Stimulated activated CD4-positive, alpha-beta T cell treated with anti-CD3 and anti-CD28 coated beads, Interleukin-2, amount 100 ng/mL, for 48 hours (primary cell): Measurements from ENCODE around the gene PSTPIP1.
A peak's percentile ranks its signal among the peaks of the same experiment; 100 is the strongest.

ENCODE experiments used
- DNase-seq, 2 donors: peaks; one replicate each; pipeline ENCODE4 v3.0.0-alpha.2; 2020

PSTPIP1 gene

DNA sequence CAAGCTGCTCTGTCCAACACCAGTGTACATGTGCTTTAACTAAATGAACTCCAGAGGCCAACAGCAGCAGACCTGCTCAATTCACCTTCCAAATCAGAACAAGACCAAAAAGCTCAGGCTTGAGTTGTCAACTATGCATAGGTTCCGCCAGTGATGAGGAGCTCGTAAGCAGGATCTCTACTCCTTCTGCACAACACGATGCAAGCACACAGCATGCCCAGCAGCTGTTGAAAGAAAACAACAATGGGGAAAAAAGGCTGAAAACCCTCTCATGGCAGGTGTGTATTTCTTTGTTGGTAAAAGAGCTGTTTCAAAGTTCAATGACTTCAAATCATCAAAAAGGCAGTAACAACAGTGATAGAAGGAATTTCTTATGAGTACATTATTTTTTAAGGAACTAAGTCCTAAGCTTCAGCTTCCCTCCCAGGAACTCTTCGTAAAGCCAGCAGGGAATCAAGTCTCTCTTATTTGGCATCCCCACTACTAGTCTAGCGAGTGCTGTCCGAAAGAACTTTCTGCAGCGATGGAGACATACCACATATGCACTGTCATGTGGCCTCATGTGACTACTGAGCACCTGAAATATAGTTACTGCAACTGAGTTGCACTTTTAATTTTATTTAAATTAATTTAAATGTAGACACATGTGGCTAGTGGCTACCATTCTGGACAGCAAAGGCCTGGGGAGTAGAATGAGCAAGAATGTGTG is 51.9 kb downstream of the PSTPIP1 start:
- no peak for DNase-seq

DNA sequence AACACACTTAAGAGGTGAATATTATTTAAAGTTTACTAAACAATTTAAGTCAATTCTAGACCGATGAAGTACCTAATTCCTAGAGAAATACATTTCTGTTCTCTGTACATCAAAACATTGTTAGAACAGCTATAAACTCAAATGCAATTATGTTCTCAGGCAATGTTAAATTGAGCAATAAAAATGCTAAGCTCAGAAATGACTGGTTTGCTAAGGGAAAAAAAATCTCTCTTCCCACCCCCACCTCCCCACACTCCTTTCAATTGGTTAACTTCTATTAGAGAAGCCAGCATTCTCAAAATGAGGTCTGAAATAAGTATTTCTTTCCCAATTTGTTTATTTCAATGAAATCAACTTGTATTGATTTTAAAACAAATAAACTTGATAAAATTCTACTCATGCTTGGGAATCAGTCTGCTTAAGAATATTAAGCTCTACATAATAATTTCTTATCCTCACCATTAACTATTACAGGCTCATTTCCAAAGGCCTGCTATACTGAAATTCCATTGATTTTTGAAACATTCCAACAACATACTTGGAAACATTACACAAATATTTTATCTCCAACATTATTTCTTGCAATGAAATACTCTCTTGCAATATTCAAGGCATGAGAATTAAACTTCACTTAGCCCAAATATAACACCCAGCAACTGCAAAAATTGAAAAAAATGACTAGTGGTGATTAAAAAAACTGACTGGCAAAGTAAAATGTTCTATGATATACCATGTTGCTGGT is 53.4 kb downstream of the PSTPIP1 start:
- no peak for DNase-seq

DNA sequence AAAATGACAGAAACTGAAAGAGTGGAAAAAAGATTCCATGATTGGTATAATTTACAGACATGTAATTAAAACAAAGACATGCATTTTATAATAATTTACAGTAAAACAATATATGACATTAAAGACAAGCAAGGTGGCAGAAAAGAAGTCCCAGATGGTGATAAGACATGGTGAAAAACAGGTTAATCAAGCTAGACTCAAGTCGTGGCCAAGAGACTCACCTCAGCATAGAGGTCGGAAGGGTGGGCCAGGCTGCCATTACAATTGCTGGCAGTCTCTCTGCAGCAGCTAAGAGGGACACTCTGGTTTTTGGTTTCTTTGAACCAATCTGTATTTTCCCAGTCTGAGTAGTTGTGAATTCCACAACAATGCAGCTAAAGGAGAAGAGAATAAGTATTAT is 57.6 kb downstream of the PSTPIP1 start:
- no peak for DNase-seq

DNA sequence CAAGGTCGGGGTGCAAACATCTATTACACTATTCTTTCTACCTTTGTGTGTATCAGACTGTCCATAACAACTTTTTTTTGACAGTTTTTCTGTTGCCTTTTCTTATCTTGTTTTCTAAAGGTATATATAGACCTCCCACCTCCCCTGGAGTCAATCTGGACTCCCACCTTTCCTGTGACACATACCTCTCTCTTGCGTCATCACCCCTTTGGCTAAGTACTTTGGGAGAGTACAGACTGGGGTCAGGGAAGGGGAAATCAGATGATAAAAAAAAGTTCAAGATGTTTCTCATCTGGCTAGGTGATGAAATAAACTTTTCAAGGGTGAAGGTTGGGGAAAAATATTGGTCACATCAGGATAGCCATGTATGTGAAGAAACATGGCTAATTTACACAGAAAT is 58.8 kb downstream of the PSTPIP1 start:
- no peak for DNase-seq

DNA sequence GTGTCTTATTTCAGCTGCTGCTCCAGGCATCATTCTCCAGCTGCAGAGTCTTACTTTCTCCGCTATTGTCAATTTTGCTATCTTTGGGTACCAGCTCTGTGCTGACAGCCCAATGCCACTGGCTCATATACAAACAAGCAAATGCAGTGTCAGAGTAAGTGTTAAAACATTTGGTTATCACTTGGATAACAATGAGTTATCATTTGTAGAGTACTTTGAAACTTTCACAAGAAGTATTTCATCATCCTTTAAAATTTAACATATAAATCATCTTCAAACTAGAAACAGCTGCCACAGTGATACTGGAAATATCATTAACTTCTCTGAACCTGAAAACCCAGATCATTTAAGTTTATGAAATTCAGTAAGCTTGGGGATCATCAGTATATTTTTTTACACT is 62.1 kb downstream of the PSTPIP1 start:
- no peak for DNase-seq

DNA sequence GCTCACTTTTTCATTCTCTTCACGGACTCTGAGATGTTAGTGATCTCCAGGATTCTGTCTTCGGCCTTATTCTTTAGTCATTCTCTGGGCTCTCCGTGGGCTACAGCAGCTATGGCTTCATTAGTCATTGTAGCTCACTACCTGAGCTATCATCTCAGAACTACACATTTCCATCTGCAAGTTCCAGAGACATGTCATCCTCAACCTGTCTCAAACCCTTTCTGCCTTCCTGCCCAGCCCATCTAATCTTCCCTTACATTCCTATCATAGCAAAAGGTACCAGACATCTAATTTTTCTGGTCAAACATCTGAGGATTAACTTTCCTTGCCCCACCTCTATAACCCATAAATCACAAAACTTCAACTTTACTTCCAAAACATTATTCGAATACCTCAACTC is 62.8 kb downstream of the PSTPIP1 start:
- DNase-seq, result no peak

DNA sequence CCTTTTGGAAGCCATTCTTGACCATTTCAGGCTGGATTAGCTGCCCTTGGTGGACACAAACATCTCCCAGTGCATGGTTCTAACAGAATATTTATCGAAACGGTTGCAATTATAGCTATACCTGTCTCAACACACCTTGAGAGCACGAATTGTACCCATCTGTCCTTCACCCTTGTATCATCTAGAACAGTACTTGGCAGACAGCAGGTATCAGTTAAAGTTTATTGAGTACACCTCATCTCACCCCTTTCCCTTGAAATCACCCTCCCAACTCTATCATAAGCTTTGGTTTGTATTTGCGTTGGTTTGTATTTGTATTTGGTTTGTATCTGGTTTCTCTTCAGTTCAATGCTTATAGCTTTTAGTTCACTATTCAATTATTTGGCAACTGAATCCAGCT is 63.5 kb downstream of the PSTPIP1 start:
- DNase-seq, result no peak

DNA sequence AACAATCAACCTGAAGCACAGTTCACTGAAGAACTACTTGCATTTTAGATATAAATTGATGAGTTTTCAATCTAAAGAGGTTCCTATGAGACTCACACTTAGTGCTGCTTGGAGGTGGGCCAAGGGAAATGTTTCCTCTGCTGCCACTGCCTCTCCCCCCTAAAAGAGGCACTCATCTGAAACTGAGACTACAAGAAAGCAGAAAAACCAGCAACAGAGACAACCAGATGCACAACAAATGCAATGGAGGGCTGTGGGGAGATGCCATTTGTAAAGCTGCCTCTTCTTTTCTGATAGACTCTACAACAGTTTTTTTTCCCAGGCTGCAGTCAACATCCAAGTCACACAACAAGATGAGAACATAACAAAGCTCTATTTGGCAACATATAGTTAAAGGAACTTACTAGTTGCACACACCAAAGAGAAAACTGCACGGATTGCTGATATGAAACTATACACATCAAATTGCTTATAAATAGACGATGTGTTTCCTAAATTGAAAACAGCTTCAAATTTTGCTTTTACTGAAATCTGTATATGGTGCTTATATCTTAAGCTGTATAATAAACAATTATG is 64.9 kb downstream of the PSTPIP1 start:
- DNase-seq, result no peak

DNA sequence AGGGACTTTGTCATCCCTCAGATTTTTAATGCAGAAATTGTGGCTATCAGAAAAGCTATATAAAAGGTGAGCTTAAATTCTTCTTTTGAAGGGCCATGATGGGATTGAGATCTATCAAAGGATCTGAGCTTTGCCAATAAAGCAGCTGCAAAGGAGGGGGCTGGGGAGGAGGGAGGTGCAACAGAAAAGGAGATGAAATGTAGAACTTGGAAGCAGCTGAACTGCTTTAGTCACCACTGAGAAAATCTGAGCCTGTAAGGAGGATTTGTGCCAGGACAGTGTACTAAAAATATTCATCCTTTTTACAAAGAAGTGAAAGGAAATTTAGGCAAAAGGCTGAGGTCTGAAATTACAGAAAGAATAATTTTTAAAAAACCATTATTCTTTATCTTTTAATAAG is 65.6 kb downstream of the PSTPIP1 start:
- DNase-seq, result no peak

DNA sequence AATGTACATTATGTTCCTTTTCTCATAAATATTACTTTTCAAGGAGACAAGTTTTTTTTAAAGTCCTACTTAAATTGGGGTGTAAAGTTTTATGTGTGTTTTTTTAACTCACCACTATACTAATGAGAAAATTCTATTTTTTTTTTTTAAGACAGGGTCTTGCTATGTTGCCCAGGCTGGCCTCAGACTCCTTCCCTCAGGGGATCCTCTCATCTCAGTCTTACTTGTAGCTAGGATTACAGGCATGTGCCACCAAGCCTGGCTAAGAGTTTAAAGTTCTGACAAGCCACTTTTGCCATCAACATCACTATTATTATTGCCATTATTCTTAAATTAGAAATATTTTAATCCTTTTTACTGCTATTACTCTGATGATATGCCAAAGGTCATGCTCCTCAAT is 68.3 kb downstream of the PSTPIP1 start:
- no peak for DNase-seq

DNA sequence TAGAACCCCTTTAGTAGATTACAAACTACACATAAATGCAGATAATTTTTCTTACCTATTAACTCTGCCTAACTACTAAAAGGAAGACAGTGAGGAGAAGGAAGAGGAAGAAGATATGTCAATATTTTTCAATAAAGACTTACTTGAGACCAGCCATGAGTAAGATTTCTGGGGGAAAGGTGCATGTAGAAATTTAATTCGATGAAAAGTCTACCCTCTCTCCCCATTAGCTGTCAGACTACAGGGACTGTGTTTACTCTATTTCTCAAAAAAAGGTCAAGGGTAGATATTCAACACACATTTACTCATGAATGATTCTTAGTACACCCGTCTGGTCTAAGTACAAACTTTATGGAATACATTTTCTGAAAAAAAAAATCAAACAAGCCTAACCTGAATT is 69.1 kb downstream of the PSTPIP1 start:
- no peak for DNase-seq

DNA sequence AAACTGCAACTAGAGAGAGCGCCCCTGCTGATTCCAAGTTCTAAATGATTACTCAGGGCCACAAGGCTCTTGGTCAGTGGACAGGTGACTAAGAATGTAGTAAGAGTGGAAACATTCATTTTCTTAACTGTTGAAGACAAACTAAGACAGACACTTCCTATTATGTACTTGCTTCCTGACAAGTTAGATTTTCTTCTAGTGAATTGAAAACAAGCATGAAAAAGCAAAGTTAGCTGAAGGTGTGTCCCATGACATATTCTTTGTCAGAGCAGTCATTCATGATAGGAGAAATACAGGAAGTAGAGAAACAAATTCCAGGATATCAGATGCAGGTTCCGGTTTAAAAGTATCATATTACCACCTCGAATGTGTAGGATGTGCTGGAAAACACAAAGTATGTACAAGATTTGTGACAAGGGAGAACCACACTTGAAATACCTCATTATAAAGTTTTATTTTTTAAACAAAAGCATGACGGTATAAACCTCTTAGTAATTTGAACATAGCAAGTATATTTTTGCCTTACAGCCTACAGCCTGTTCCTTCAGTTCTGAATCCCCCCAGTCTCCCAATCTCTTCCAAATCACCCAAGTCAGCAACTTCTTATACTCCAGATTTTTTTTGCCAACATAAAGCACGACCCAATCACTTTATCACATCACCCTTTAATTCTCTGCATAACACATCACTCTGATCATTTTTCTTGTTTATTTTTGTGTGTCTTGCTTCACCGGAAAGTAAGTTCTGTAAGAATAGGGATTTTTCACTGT is 69.8 kb downstream of the PSTPIP1 start:
- DNase-seq, result no peak

DNA sequence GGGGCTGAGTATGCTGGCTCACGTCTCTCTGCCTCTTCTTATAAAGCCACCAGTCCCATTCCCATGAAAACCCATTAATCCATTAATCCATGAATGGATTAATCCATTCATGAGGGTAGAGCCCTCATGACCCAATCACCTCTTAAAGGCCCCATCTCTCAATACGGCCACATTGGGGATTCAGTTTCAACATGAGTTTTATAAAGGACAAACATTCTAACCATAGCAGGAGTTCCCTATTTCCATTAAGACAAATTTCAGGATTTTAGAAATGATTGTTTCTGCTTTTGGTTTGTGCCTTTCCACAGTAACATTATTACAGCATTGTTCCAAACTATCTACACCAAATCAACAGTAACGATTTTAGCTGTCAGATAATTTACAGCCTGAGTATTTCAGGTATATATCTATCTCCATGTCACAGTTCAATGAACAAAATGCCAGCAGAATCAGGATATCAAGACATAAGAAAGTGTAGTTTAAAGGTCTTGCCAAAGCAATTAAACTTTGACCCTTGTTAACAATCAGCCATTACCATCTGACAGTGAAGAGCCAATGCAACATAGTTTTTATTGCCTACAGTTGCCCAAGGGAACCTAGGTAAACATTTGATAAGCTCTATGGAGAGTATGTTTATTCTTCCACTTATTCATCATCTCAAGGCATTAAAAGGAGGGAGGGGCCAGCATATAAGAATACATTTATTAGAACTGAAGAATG is 72.2 kb downstream of the PSTPIP1 start:
- no peak for DNase-seq

DNA sequence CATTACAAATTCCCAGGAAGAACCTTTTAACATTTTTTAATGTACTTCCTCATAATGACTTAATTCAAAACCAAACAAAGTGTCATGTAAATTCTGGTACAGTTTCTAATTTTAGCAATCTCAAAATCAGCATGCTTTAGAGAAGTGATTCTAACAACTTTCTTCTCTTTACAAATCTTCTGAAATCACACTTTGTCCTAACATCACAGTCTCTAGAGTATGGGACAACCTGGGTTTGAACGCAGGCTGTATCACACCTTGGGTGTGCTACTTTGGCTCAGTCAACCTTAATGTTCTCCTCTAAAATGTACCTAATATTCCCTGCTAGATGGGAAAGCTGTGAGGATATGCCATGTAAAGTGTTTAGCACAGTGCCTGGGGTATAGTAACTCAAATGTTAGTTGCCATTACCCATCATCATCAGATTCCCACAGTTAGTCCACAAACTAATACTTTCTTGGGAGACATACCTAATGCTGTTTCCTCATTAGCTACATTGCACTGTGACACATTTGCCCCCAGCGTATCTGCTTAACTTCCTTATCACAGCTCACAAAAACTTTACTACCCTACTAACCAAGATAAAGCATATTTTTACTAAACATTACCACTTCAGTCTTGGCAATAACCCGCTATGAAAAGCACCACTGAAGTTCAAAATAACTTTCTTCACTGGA is 72.9 kb downstream of the PSTPIP1 start:
- no peak for DNase-seq

DNA sequence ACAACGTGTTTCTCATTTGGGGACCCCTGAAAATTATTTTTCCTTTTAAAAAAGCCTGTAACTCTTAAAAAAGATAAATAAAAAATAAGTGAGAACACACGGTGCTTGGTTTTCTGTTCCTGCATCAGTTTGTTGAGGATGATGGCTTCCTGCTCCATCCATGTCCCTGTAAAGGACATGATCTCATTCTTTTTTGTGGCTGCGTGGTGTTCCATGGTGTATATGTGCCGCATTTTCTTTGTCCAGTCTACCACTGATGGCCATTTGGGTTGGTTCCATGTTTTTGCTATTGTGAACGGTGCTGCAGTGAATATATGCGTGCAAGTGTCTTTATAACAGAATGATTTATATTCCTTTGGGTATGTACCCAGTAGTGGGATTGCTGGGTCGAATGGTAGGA is 73.7 kb downstream of the PSTPIP1 start:
- no peak for DNase-seq

DNA sequence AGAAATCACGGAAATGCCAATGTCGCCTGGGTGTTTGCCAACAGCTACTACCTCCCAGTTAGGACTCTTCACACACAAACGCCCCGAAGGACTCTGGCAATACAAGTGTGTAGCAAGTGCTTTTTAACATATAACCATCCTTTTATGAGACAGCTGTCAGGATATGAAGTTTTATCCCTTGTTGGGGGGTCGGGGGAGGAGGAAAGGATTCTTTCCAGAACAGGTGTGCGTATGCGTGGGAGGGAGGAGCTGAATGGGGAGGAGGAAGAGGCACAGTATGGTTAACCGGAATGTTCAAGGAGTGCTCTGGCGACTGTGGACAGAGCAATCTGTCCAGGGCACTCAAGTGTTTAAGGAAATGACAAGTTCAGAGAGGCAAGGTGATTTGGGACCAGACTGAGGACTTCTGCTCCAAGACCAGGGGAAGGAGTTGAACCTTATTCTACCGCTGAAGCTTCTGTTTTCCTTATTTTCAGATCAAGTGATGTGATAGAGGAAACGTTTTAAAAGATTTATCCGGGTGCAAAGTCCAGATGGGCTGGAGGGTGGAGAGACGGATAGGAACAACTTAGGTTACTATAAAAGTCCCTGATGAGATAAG is 74.7 kb downstream of the PSTPIP1 start:
- no peak for DNase-seq

DNA sequence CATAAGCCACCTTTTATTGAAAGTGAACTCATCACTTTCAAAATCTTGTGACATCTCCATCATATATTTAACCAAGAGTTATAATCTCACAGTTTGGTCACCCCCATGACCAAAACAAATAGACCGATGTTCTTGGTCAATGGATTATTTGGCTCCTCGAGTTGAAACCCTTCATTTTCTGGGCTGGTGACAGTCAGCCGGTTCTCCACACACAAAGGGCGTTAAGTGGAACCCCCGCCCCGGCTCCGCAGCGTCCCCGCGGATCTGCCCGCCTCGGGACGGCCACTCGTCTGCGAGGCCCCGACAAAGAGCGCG is 75.2 kb downstream of the PSTPIP1 start:
- no peak for DNase-seq

DNA sequence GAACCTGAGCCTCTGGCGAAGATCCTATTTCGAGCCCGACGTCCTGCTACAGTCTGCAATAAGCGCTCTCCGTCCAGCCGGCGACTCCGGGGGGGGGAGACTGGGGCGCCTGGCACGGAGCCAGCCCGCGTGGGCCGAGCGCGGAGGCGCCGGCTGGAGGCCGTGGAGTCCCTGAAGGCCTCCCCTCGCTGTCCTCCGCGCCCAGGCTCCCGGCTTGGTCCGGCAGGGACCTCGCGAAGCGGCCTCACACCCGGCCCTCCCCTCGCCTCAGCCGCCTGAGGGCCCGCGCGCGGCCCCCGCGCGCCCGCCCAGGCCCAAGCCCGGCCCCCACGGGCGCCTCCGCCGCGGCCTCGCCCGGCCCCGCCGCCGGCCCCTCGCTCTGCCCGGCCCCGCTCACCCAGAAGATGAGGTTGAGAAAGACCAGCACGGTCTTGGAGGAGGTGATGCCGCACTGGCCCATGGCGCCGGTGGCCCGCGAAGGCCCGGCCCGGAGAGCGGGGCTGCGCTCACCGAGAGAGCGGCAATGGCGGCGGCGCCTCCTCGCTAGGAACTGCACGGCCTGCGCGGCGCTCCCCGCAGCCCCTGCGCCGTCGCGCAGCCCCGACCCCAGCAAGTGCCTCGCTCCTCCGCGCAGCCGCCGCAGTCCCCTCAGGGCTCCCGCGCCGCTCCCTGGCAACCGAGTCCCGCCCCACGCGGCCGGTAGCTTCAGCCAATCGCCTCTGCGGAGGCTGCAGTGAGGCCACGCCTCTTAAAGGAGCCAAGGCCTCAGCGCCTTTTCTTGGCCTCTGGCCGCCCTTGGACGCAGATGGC is 75.8 kb downstream of the PSTPIP1 start, which contains the start of gene TSPAN3:
Gene TSPAN3, minus strand, starts transcription at position 615 of the 810 bp plus-strand sequence. Its CDS starts 155 bp downstream, at position 460.
- peak; percentile 86 to 90 for DNase-seq

DNA sequence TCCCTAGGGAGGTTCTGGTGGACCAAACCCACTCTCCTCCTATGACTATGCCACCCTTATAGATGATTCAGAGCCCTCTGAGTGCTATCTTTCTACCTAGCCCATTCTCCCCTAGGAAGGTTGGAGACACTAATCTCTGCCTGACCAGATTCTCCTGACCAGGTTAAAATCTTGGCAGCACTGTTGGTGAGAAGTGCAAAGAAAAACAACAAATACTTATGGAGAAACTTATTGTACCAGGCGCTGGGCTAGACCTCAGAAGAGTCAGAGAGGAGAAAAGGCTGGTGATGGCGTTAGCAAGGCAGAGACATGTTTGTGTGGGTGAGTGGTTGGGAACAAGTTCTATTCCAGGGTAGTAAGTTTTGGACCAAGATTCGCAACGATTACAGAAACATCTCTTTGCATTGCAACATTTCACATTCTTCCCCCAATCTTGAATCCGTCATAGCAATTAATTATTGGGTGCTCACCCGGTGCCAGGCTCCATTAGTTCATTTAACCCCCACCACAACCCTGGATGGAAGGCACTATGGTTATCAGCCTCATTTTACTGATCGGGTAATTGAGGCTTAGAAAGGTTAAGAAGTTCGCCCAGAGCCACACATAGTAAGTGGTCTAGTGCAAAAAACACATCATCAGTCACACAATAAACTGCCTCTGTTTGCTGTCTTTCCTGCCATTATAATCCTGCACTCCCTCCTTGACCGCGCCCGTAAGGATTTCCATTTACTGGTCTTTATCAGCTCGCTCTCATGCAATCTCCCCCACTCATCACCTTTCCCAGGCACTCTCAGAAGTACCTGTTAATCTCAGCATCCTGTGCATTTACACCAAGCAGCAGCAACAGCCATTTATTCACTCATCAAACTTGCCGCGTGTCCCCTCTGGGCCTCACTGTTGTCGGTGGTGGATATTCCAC is 76.6 kb downstream of the PSTPIP1 start:
- no peak for DNase-seq

DNA sequence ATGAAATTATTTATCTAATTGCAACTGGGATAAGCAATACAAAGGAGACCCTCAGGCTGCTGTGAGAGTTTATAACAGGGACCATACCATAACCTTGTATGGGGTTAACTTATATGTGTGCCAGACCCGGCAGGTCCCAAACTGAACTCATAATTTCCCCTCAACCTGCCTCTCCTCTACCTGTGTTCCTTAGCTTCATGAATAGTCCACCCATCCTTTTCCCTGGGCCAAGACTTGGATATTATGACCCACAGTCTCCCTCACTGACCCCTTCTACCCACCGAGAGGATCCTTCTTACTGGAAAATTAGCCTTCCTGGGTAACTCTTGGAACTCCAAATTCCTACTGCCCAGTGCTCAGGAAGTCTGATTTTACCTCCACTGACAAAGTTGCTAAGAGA is 79.4 kb downstream of the PSTPIP1 start:
- DNase-seq, result no peak
